ENCODE results near the gene PPP1CC.
A peak's percentile ranks its signal among the peaks of the same experiment; 100 is the strongest.

The PPP1CC gene

GRCh38 chr12:110721570-110721969 is 21.1 kb downstream of the PPP1CC start:
- DNase-seq: no peak

GRCh38 chr12:110720516-110720915 is 22.2 kb downstream of the PPP1CC start:
- no peak for DNase-seq

DNA sequence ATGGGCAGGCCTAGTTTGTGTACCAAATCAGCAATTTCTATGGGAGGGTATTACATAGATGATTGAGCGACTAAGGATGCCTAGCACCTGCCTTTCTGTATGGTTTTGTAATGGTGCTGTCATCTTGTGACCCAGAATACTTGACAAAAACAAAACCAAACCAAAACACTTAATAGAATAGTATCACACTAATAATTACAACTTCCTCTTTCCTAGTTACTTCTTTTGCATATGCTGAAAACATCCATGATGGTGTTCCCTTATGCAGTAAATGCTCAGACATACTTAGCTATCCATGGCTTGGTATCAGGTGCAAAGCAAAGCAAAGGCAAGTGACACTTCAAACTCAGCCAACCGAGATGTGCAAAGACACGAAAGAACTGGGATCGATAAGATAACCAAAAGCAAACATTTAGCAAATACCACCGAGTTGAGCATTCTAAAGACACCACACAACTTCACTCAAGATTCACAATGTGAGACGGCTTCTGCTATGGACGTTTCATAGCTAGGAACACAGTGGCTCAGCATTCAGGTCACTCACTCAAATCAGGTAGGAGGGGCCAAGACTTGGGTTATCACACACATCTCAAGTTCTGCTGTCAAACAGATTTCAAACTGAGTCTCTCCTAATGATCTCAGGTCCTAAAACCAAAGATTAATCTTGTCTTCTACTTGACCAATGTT is 24.3 kb downstream of the PPP1CC start:
- DNase-seq: no peak

DNA sequence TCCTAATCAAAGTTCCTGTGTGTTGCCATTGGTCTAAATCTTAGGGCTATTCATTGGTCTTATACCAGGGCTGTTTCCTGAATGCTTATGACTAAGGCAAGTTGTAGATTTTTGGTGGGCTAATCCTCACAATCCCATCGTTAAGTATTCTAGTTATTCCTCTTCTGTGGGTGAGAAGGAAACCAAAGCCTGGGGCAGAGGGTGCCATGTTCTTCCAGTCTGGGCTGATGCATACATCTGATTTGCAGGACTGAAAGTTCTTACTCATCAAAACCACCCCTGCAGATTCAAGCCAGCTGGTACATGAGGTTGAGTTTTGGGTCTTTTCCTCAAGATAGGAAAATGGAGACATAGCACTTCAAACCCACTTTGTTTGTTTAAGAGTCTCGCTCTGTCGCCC is 25.7 kb downstream of the PPP1CC start:
- no peak for DNase-seq

GRCh38 chr12:110708917-110709316 is 33.8 kb downstream of the PPP1CC start:
- DNase-seq: no peak

GRCh38 chr12:110705309-110705708 is 37.4 kb downstream of the PPP1CC start:
- DNase-seq: no peak

DNA sequence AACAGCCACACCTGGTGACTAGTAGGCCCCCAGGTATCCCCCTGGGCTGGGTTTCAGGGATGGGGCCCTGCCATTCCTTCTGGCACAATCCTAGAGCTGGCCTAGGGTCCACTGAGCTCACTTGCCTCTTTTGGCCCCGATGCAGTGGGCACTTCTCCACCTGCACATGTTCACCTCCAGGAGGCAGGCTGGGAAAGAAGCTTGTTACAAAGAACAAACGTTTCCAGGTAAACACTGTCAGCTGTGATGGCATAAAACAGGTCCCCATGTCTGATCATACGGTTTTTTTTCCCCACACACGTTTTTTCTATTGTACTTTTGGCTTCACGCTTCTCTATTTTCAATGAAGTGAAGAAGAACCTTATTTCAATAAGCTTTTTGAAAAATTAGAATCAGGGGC is 37.9 kb downstream of the PPP1CC start:
- peak; percentile 43 for DNase-seq

- DNase-seq: no peak
Measured at GRCh38 chr12:110704231-110704630, 38.5 kb downstream of the PPP1CC start.

DNA sequence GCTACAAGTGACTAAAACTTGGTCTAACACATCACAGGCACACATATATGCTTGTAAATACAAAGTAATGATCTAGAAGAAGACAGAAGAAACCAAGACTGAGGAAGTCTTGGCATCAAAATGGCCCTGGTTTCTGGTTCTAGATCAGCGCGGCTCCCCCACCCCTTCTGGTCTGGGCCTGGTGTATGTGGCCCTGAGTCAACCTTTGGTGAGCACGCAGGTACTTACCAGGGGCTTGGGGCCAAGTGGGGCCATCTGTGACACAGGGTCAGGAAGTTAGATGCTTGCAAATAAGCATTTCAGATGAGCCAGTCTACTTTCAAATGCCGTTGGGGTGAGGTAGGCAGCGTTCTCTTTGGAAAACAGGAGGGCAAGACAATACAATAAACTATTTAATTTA is 40.6 kb downstream of the PPP1CC start:
- DNase-seq: no peak

- DNase-seq: no peak
Measured at GRCh38 chr12:110699591-110700445, 42.9 kb downstream of the PPP1CC start.

DNA sequence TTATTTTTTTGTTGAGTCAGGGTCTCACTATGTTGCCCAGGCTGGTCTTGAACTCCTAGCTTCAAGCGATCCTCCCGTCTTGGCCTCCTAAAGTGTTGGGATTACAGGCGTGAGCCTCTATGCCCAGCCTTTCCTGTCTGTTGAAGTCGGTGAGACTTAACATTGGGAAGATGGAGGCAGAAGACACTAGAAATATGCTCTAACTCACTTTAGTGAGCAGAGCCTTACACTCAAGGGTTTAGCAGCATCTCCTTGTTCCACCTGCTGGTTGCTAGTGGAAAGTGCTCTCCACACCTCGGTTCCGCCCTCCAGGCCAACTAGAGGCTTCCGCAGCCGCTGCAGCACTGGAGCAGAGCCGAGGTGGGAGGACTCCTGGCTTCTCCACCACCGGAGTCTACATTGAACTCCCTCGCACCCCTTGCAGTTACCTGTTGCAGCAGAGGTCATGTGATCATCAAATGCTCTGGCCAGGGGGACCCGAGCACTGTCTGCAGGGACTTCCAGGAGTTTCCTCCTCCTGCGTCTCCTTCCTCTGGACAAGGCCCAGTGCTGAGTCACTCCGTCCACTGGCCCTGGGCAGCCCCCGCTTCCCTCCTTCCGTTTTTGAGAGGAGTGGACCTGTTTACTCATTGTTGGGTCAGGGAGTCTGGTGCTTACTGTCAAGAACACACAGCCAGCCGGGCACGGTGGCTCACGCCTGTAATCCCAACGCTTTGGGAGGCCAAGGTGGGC is 44.4 kb downstream of the PPP1CC start:
- peak; percentile 35 for DNase-seq

DNA sequence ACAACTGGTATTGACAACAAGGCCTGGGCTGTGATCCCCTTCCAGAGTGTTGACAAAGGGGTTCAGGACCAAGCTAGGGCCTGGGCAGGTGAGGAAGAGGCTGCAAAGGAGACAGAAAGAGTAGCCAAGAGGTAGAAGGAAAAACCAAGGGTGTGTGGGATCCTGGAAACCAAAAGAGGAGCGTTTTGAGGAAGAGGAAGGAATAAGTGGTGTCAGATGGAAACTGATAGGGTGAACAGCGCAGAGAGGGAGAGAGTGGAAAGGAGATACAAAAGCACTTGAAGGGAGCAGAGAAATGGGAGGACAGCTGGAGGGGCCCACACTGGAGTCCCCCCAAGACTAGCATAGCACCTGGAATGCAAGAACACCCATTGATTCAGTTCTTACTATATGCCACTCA is 45.5 kb downstream of the PPP1CC start:
- no peak for DNase-seq

DNA sequence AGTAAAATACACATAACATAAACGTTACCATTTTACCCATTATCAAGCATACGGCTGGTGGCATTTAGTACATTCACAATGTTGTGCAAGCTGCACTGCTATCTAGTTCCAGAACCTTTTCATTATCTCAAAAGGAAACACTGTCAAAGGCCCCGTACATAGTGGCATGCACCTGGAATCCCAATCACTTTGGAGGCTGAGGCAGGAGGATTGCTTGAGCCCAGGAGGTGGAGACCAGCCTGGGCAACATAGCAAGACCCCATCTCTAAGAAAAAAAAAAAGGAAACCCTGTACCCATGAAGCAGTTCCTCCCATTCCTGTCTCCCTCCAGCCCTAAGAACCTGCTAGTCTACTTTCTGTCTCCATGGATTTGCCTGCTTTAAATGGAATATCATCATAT is 46.4 kb downstream of the PPP1CC start:
- DNase-seq: no peak

- DNase-seq: no peak
Measured at GRCh38 chr12:110694330-110694901, 48.3 kb downstream of the PPP1CC start.

DNA sequence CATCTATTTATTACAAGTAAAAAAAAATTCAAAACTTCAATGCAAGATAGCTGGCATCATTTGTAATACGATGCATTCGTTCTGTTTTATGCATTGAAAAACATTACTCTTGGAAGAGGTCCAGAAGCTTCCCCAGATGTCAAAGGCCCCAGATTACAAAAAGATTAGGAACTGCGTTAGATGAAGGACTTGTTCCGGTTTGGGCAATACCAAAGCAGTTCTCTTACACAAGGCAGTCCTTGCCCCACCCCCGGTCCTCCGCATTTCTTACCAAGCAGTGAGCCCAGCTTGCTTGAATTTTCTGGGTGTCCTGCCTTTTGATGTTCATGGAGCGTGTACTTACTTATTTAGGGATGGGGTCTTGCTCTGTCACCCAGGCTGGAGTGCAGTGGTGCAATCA is 49.0 kb downstream of the PPP1CC start:
- DNase-seq: no peak

- no peak for DNase-seq
Measured at GRCh38 chr12:110690127-110690430, 52.6 kb downstream of the PPP1CC start.

- no peak for DNase-seq
Measured at GRCh38 chr12:110689281-110690126, 53.2 kb downstream of the PPP1CC start.

- DNase-seq: no peak
Measured at GRCh38 chr12:110688446-110689280, 54.0 kb downstream of the PPP1CC start, which contains the start of gene HVCN1. Gene HVCN1, minus strand, starts transcription at chr12:110689115. Its CDS starts 5,870 bp downstream, at chr12:110683245.

DNA sequence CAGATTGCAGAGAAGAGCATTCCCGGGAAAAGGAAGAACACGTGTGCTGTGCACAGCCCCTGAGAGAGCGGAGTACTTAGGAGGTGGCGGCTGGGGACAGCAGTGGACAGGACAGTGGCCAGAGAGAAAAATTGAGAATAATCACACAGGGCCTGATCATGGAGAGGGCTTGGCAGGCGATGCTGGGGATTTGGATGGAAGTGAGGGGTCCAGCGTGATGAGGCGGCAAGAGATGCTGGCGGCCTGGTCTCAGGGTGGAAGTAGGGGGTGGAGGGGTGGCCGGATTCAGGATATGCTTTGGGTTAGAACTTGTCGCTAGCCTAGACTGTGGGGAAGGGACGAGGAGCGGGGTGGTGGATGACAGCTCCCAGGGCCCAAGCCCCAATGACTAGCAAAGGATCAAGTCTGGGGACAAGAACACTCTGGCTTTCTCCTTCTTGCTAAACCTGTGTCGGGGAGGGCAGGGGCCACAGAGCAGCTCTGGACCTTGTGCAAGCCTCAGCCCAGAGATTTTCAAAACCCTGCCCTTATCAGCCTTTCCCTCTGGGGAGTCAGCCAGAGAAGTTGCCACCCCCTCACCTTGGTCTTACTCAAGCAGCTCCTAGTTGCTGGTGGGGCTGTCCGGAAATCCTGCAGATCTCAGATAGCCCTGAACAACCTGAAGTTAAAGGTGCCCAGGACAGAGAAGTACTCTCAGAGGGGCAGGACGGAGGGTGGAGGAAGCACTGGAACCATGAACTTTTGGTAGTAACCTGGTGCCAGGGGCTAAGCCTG is 55.1 kb downstream of the PPP1CC start:
- DNase-seq: no peak

- DNase-seq: no peak
Measured at GRCh38 chr12:110686294-110686903, 56.3 kb downstream of the PPP1CC start.
